GM19240 (cell line): ENCODE measurements around the gene MACROD2.
A peak's percentile ranks its signal among the peaks of the same experiment; 100 is the strongest.
"Not testable (repeated sequence)": the region's sequence is repeated elsewhere in the genome, so short reads cannot be mapped to it uniquely, and the experiment has no call there.

Experiments used
- DNase-seq: peaks from one replicate; pipeline ENCODE4 v3.0.0; 2011; ENCODE audit warnings: low spot score; ENCODE audit not compliant: insufficient read length

Gene MACROD2

DNA sequence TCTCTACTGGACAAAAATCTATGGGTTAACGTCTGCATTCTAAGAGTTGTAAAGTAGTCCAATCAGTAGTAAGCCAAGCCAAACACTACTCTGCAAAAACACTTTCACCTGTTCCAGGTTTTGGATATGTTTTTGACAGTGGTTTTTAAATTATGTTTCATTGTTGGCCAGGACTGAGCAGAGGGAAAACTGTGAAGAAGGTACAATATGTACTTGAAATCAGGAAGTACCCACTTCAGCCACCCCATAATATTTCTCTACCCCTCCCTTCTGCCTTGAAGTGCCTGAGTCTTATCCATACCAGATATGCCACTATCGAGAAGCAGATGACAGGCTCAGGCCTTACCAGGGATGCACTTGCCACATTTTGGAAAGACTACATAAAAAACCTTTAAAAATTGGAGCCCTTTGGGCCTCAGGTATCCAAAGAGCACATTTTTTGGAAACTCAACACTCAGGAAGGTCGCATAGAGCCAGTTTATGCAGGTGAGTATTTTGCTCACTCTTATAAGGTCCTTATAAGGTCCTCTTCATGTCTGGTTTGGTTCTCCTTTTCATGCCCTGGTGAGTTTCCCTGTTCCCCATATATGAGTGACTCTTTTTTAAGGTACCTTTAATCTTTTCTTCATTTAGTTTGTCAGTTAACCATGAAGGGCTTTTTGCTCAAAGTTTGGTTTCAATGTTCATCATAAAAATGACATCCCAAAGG is 1201.4 kb downstream of the MACROD2 start:
- DNase-seq: no peak

DNA sequence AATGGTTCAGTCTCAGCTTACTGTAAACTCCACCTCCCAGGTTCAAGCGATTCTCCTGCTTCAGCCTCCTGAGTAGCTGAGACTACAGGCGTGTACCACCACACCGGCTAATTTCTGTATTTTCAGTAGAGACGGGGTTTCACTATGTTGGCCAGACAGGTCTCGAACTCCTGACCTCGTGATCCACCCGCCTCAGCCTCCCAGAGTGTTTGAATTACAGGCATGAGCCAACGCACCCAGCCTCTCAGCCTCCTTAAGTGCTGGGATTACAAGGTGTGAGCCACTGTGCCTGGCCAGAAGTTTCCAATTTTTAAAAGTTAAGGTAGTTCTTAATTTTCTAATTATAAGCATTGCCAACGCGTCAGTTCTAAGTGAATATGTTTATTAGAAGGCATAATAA is 1202.7 kb downstream of the MACROD2 start:
- not testable (repeated sequence) for DNase-seq

DNA sequence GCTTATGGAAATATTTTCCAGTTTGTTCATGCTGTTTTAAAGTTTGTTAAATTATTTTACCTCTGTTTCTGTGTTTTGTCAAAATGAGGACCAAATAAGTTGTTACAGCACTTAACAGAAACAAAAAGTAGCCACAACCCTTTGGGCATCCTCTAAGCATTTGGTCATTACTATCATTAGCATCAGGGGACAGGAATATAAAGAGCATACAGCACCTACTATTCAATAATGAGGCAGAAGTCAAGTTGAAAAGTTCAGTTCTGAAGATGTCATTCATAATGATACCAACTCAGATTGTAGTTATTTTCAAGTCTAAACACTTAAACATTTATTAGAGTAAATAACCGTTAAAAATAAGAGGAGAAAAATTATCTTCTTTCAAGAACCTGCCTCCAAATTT is 1204.4 kb downstream of the MACROD2 start:
- no peak for DNase-seq

DNA sequence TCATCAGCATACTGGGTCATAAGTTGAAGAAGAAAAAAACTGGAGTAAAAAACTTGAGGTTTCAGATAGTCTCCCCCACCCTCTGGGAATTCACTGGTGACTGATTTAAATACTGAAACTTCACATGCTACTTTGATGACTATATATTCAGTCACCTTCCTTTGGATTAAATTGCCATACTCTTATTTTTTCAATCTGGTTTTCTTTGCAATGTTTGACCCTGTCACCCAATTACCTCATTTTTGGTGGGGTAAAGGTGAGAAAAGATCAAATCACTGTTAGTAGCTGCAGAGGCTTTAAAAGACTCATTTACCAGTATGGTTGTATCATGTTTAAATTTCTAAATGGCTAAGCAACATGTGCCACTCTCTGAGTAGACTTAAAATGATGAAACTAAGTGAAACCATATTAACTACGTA is 1204.8 kb downstream of the MACROD2 start:
- DNase-seq: no peak

DNA sequence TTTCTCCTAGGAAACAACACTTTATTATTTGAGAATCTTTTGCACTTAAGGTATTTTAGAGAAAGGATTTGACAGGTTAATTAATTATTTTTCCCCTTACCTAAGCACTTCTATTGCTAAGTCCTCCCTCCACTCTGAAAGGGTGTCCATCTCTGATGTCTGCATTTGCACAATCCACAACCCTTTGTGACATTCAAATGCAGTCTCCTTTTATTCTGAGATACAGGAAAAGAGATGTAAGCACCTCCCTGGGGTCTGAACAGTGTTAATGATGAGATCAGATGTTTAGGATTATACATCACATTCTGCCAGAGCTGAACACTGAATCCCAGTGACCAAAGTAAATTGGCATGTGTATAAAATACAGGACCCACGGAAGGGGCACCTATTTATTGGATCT is 1206.3 kb downstream of the MACROD2 start:
- no peak for DNase-seq

DNA sequence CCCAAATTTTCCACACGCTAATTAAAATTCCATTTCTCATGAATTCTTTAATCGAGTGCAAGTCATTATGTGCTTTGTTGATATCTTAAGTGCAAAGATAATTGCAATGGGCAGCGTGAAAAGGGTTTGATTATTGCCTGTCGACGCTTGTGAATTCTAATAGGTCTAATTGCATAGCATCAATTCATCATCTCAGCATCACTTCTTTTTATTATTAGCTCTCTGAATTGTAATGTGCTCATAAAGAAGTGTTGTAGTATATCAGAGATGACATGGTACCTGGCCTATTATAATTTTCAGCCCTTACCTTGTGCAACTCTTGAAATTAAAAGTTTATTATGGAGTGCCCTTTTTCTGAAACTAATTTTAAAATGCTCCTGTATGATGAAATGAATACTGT is 1208.9 kb downstream of the MACROD2 start:
- DNase-seq: no peak

DNA sequence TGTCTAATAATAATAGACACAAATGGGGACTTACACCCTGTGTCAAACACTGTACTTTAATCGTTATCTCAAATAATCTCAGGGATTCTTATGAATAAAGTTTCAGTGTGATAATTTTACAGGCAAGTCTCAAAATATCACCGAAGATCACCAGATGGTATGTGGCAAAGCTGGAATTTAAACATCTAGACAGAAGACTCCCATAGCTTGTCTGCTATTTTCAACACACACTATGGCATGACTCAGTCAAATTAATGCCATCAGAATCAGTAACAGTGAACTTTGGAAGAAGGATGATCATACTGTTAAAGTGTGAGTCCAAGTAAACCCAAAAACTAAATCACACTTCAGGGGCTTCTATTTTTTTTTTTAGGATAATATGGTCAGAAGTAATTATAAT is 1209.7 kb downstream of the MACROD2 start:
- no peak for DNase-seq

DNA sequence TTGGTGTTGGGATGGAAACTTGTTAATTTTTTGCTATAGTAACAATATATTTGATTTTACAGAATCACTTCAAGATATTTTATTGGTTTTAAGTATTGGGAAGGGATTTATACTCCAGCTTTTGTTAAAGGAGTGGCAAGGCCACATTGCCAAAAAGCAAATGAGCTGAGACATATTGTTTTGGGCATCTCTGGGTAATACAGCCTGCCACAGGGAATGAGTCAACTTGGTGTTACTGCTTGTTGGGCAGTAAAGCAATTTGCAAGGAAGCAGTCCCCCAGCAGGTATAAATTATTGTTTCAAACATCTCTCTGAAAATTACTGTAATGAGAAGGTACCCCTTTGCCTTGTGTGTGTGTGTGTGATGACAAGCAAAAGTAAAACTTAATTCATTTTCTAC is 1210.4 kb downstream of the MACROD2 start:
- DNase-seq: no peak

DNA sequence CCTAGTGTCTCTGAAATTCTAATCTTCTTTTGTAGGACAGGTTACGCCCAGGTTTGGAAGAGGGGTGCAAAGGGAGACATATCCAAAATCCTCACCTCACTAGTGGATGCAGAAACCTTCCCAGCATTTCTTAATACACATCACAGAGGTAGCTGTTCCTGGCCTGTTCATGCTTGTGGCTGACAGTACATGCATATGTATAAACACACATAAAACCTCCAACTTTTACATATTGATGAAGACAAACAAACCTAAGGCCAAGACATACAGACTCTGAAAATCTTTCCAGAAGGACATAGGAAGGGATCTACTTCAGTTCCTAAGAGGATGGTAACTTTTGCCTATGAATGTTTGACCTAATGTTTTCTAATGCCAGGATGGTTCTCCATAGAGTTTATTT is 1214.2 kb downstream of the MACROD2 start:
- no peak for DNase-seq

DNA sequence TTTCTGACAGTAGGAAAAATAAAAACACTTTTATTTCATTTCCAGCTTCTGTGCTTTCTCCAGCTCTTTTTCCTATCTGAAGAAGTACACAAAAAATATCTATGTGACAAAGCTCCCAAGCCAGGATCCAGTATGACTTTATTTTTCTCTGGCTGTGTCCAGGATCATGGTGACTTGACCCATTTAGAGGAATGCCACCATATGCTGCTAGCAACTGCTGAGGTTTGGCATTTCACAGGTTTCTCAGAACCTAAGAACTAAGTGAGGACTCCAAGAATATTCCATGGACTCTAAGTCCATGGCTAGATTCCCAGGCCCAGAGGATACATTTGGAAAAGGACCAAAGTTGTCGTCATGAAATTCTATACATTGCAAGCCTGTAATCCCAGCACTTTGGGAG is 1218.7 kb downstream of the MACROD2 start:
- no peak for DNase-seq

DNA sequence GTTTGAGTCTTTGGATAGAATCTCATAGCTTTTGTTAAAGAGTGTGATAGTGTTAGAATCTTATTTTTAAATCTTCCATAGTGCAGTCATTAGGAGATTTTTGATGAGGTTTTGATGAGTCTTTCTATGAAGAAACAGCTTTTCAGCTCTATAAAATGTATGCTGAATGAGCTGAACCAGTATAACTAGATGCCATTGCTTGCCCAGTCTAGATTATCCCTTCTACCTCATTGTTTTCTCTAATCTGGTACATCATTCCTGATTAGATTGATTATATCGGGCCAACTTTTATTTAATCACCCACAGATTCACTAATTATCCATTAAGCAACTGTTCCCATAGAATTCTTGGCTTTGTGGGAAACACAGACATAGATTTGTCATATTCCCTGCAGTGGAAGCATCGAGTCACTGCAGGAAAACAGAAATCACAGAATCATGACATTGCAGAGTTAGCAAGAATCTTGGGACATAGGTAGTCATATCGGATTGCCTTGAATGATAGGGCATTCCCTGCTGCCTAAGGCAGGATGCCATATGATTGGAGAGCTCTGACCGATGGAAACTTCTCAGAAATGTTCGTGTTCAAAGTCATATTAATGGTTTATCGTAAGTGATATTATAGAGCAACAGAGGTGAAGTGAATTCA is 1224.8 kb downstream of the MACROD2 start:
- no peak for DNase-seq

DNA sequence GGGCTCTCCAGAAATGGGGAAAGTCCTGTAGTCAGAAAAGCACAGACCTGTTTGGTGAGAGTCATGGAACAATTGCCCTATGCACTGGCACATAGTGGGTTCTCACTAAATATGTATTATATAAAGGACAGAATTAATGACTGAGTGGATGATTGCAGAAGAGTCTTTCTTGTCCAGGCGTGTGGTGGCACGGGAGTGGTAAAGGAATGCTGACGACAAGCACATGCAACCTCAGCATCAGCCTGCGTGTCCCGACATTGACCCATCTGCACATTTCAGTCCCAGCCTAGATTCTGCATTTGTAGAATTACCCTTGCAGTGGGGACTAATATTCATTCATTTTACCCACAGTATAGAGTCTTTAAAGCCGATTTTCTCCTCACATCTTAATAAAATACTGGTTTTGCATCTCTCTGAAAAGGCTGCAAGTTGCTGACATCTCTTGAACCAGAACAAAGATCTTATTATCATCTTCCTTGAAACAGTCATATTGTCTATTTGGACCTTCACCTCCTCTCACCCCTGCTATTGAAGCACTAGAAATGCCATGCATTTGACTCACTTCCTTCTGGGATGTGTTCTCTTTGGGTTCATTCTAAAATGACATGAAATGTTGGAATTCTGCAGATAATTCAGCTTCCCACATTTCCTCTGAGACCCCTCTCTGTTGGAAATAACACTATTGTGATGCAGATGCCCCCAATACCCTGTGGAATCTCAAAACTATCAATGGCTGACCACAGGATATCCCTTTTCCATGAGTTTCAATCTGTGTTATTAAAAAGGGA is 1225.7 kb downstream of the MACROD2 start:
- no peak for DNase-seq

DNA sequence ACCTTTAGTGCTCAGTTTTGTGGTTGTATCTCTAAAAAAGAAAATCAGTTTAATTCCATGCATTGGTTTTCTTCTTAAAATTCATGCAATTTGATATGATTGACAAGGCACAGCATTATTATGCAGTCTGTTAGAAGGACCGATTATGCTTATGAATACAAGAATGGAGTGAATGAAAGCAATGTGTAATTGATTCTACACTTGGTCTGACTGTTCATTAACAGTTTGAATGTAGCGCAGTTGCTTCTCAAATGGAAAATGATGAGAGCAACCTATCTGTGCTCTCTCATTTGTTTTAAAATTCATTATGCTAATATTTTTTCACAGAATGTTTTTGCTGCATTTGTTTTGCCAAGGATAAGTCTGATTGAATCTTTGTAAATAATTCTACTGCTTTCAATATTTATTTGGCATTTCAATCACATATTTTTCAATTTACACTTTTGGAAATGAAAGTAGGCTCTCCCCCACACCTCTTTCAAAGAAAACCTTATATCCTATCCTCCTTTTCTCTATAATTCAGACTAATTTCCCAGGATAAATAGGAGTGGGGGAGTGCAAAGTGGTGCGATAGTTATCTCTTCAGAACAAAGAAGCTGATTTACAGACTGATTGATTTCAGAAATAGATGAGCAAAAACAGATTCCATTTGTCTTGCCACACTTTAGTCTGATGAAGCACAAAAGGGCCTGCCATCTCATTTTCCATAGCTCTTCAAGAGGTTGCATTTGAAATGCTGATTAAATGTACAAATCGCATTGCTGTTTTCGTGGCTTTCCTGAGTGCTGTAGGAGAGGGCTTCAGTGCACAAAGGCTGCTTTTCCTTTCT is 1227.4 kb downstream of the MACROD2 start:
- DNase-seq: no peak

DNA sequence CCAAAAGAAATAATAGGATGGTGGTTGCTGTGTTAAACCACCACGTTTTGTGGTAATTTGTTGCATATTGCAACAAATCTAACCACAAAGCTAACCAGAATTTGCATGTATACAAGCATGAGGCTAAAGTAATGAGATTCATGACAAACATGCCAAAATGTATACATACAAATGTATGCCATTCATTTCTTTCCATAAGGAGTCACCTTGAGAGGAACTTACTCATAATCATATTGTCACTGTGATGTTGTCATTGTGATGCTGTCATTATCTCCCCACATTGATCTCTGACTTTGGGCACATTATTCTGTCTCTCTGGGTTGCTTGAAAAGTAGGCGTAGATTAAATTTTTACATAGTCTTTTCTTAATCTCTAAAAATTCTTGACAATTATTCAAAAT is 1228.9 kb downstream of the MACROD2 start:
- no peak for DNase-seq

DNA sequence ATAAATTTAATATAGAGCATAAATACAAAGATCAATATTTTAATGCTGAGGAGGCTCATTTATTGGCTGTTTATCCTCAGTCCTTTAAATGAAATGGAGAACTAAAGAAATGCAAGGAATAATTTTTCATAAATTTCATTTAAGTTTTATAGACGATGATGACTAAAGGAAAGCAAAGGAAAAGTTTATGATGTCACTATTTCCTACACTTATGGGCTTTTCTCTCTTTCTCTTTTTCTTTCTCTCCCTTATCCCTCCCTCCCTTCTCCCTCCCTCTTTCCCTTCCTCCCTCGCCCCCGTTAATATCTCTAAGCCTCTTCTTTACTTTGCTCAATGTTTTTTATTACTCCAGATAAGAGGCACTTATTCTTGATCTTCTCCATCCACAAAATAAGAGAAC is 1231.8 kb downstream of the MACROD2 start:
- no peak for DNase-seq

DNA sequence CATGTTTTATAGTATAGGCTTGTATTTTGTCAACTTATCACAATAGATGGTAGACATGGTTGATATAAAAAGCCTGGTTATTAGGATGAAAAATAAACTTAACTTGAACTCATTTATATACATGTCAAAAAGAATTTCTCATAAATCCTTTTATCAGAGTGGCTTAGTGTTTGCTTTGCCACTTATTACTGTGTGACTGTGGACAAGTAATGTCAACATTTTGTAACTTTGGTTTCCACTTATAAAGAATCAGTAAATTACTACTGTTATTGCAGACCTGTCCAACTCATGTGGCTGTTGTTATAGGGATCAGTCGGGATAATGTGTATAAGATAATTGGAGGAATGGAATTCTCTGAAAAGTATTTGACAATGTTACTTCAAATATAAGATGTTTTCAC is 1236.9 kb downstream of the MACROD2 start:
- DNase-seq: no peak

DNA sequence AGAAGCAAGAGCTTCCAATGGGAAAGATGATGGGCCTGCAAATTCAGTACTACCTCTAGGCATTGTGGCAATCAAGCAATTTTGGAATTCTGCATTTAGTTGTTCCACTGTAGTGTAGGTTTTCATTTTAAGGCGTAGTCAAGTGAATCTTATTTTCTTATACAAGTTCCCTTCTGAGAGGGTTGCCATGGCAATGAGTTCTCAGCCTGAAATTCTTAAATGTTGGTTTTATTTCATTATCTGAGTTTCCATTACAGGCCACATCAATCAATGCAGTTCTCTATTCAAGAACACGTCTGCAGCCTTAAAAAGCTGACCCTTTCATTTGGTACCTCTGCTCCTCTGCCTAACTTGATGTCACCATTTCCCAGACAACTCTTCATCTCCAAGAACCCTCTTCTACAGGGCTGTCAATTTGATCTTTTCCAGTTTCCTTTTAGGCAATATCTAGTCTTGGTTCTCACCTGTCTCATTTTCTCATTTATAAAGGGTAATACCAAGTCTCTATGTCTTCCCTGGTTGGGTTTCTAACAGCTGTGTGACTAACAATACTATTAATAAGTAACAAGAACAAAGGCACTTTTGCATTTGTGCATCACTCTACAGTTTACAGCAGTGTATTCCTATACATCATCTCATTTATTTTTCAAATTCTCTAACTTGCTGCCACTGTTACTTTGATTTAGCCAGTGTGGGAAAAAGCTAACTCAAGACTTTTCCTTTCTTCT is 1240.3 kb downstream of the MACROD2 start:
- no peak for DNase-seq

DNA sequence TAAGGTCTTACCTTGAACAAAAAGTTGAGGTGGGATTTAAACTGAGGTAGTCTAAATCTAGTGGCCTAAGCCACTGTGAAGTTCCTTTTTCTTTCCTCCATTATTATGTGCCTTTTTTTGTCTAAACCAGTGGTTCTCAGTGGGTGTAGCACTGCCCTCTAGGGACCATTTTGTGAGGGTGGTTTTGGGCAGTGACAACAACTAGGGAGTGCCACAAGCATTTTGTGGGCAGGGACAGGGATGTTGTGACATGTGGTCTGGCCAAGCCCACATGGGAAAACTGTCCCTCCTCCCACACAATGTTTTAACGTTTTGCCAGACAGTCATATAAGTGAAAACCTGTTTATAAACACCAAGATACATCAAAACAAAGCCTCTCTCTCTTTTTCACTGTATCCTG is 1241.5 kb downstream of the MACROD2 start:
- peak; percentile 4 for DNase-seq

DNA sequence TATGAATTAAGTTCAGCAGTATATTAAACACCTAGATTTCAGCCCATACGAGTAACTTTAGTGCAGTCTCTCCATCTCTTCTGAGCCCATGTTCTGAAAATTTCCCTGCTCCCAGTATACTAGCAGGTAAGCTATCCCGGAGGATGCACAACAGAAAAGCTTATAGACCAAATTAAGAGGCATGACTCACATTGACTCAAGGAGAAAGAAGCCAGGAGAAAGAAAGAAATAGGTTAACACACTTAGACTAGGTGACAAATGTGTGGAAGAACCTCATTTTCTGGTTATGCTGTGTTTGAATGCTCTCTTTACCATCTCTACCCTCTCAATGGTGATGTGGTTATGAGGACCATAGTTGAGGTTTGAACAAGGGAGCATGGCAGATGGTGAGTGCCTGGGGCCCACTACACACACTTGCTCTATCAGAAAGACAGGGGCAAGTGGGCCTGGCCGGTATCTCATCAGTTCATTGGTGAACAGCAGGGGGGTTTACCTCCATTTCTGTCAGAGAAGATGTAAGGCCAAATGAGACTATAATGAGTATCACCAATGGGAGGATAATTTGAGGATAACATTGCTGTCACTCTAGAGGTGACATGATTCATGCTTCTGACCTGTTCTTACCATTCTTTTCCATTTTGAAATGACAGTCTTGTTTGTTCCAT is 1244.4 kb downstream of the MACROD2 start:
- DNase-seq: no peak

DNA sequence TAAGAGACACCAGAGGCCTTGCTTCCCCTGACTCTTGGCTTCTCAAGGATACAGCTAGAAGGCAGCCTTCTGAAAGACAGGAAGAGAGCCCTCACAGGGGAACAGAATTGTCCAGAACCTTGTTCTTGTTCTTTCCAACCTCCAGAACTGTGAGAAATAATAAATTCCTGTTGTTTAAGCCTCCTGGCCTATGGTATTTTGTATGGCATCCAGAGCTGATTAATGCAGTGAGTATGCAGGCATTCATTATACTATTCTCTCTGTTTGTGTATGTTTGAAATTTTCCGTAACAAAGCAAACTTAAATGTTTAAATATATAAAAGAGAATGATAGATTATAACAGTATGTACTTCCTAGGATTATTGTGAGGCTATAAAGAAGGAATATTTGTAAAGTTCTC is 1245.5 kb downstream of the MACROD2 start:
- DNase-seq: no peak
